ENCODE measurements around the gene SPRY2. TPM values are rescaled to one million over a fixed set of nuclear protein-coding genes. Genes with fewer than 3 reads are reported as not detected.

Gene SPRY2
- total and polyA plus RNA-seq, 2 donors (not counting 3 experiments of a cell fraction or from before 2014, with no cell fraction given): 26.2 to 52.3 TPM

DNA sequence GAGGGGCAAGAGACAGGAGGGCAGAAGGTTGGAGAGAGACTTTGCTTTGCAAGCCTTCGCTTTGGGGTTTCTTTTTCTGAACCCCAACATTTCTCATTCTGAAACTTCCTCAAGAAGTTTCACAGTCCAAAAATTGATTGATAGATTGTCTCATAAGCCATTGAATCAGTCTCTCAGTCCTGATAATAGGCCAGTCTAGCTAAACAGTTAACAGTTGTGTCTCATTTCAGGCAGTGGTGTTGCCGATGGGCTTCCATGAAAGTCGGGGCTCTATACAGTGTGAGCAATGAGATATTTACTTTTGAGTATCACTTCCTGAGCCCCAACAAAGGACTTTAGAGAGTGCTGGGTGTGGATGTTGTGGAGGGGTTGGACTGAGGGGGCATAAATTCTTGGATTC, 26.5 kb upstream of the SPRY2 start:
- dilution Hi-C loops (cut with MboI; ENCODE audit: extremely low pct_ligation_motif_present, low sequenced_read_pairs): no loop called here

More for the DNA sequence above, 26.5 kb upstream of the SPRY2 start:
- intact Hi-C loops (cut with micrococcal nuclease): no loop called here
- no peaks in the 10 kb centered on the region for H3K36me3 ChIP-seq (ENCODE audit: control insufficient read depth in 2 of 2, extremely low read depth in 1 of 2, insufficient read depth in 2 of 2, low read length in 2 of 2)
- TF ChIP-seq, protein P1, sequence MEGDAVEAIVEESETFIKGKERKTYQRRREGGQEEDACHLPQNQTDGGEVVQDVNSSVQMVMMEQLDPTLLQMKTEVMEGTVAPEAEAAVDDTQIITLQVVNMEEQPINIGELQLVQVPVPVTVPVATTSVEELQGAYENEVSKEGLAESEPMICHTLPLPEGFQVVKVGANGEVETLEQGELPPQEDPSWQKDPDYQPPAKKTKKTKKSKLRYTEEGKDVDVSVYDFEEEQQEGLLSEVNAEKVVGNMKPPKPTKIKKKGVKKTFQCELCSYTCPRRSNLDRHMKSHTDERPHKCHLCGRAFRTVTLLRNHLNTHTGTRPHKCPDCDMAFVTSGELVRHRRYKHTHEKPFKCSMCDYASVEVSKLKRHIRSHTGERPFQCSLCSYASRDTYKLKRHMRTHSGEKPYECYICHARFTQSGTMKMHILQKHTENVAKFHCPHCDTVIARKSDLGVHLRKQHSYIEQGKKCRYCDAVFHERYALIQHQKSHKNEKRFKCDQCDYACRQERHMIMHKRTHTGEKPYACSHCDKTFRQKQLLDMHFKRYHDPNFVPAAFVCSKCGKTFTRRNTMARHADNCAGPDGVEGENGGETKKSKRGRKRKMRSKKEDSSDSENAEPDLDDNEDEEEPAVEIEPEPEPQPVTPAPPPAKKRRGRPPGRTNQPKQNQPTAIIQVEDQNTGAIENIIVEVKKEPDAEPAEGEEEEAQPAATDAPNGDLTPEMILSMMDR (IDR thresholded peaks at IDR 0.05; ENCODE audit: extremely low read depth in 1 of 2, insufficient read depth in 1 of 2, low read depth in 1 of 2, low read length in 2 of 2): no peak
- no peak for TF ChIP-seq FOS (IDR thresholded peaks at IDR 0.05; ENCODE audit: borderline replicate concordance, insufficient read depth, low read length)
- TF ChIP-seq, protein P2, sequence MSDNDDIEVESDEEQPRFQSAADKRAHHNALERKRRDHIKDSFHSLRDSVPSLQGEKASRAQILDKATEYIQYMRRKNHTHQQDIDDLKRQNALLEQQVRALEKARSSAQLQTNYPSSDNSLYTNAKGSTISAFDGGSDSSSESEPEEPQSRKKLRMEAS (IDR thresholded peaks at IDR 0.05; ENCODE audit: insufficient read depth, insufficient read length): no peak
- TF ChIP-seq MYC (IDR thresholded peaks at IDR 0.05; ENCODE audit: low read depth, low read length): no peak
- TF ChIP-seq POLR2AphosphoS5 (IDR thresholded peaks at IDR 0.05; ENCODE audit: insufficient read depth, low read depth, low read length): no peak
- TF ChIP-seq POLR2A (IDR thresholded peaks at IDR 0.05; ENCODE audit: low read depth, low read length): no peak
- no peaks in the 10 kb centered on the region for H3K9me1 ChIP-seq (replicated peaks; ENCODE audit: control insufficient read depth, extremely low read depth, insufficient read depth, low read length)
- no peak overlapping the region for H2AFZ ChIP-seq (ENCODE audit: low read depth, low read length)
- no peaks in the 10 kb centered on the region for H4K20me1 ChIP-seq (replicated peaks; ENCODE audit: control insufficient read depth, extremely low read depth, insufficient read depth, low read length)
- H3K4me2 ChIP-seq (ENCODE audit: insufficient read depth, low read length): no peak overlapping the region
- H3K4me3 ChIP-seq (replicated peaks in 1 of 3; ENCODE audit: insufficient read depth in 1 of 3, low read depth in 1 of 3, low read length in 3 of 3): no peak overlapping the region
- ChIA-PET POLR2A (no interaction called here), CTCF (no interaction called here)
- DNase-seq (ENCODE audit: low read depth, low spot score) (no peak), FAIRE-seq (no peak)
- H3K4me1 ChIP-seq (ENCODE audit: control insufficient read depth, extremely low read depth, insufficient read depth, low read length): no peaks in the 10 kb centered on the region
- no peaks in the 10 kb centered on the region for H3K9me3 ChIP-seq (replicated peaks; ENCODE audit: control insufficient read depth, insufficient read depth, low read length)
- BruUV-seq (replicated peaks): no TSS peak
- H3K79me2 ChIP-seq (ENCODE audit: control insufficient read depth, insufficient read depth, low read length): no peaks in the 10 kb centered on the region
- no peaks in the 10 kb centered on the region for H3K27me3 ChIP-seq (ENCODE audit: control insufficient read depth in 2 of 2, insufficient read depth in 2 of 2, low read length in 2 of 2)
- no peak overlapping the region for H3K27ac ChIP-seq (ENCODE audit: insufficient read depth, low read depth, low read length)
- no peak overlapping the region for H3K9ac ChIP-seq (replicated peaks; ENCODE audit: extremely low read depth, insufficient read depth, low read length)
